Dedifferentiated amniotic fluid mesenchymal stem cell (primary cell): ENCODE results near the gene COMMD6.
"Not testable (repeated sequence)": the region's sequence is repeated elsewhere in the genome, so short reads cannot be mapped to it uniquely, and the experiment has no call there.

Experiments
- DNase-seq: peaks from one replicate; pipeline ENCODE4 v3.0.0-alpha.2; 2016; ENCODE audit errors: extremely low spot score

COMMD6 gene

GRCh38 chr13:75537401-75538365 is at the start of gene COMMD6:
TSS of gene COMMD6 (minus strand) at chr13:75537841. CDS start at chr13:75537805, 36 bp downstream.
- DNase-seq: peak; percentile 76

- no peak for DNase-seq
Observed at GRCh38 chr13:75585153-75585552, 47.5 kb upstream of the COMMD6 start.

- DNase-seq: no peak
Observed at GRCh38 chr13:75583091-75583490, 45.5 kb upstream of the COMMD6 start.

GRCh38 chr13:75581874-75582640 is 44.4 kb upstream of the COMMD6 start:
- DNase-seq: no peak

- no peak for DNase-seq
Observed at GRCh38 chr13:75579529-75579928, 41.9 kb upstream of the COMMD6 start.

GRCh38 chr13:75569576-75569975 is 31.9 kb upstream of the COMMD6 start:
- DNase-seq: no peak

- peak; percentile 69 for DNase-seq
Observed at GRCh38 chr13:75566658-75567057, 29.0 kb upstream of the COMMD6 start.

GRCh38 chr13:75558145-75558840 is 20.7 kb upstream of the COMMD6 start:
- DNase-seq: no peak

GRCh38 chr13:75556961-75557360 is 19.3 kb upstream of the COMMD6 start:
- DNase-seq: no peak

- DNase-seq: no peak
Observed at GRCh38 chr13:75555836-75556235, 18.2 kb upstream of the COMMD6 start.

GRCh38 chr13:75554981-75555380 is 17.3 kb upstream of the COMMD6 start:
- DNase-seq: no peak

- no peak for DNase-seq
Observed at GRCh38 chr13:75554464-75554863, 16.8 kb upstream of the COMMD6 start.

GRCh38 chr13:75550159-75550567 is 12.5 kb upstream of the COMMD6 start:
- peak; percentile 73 for DNase-seq

- DNase-seq: peak; percentile 92
Observed at GRCh38 chr13:75549262-75550158, 11.9 kb upstream of the COMMD6 start, which contains the start of gene UCHL3. TSS of gene UCHL3 (plus strand) at chr13:75549791. CDS start at chr13:75549821, 30 bp downstream.

- no peak for DNase-seq
Observed at GRCh38 chr13:75547917-75548316, 10.3 kb upstream of the COMMD6 start.

GRCh38 chr13:75545386-75545785 is 7.7 kb upstream of the COMMD6 start:
- not testable (repeated sequence) for DNase-seq

GRCh38 chr13:75544681-75545330 is 7.2 kb upstream of the COMMD6 start:
- DNase-seq: no peak

GRCh38 chr13:75541961-75542360 is 4.3 kb upstream of the COMMD6 start:
- DNase-seq: no peak

- DNase-seq: no peak
Observed at GRCh38 chr13:75541287-75541686, 3.6 kb upstream of the COMMD6 start.

- no peak for DNase-seq
Observed at GRCh38 chr13:75533861-75534260, 3.8 kb downstream of the COMMD6 start.
